Gastroesophageal sphincter (tissue), 3 donors: ENCODE results near the gene LPCAT1.

Source experiments
- CTCF ChIP-seq, 4 experiments: fragments of 200-600 bp in 2 of 4; fragments of 450-650 bp in 2 of 4; sonication (generic) in 1 of 4; IDR thresholded peaks; one replicate each; pipeline ENCODE4 v1.5.1; 2017 to 2019; ENCODE audit warnings: antibody characterized with exemption in 4 of 4, mild to moderate bottlenecking in 2 of 4, moderate library complexity in 2 of 4
- POLR2A ChIP-seq, 2 donors: fragments of 450-650 bp; IDR thresholded peaks; one replicate each; pipeline ENCODE4 v1.6.1; 2017; ENCODE audit warnings: antibody characterized with exemption in 2 of 2, mild to moderate bottlenecking in 2 of 2, moderate library complexity in 1 of 2

DNA sequence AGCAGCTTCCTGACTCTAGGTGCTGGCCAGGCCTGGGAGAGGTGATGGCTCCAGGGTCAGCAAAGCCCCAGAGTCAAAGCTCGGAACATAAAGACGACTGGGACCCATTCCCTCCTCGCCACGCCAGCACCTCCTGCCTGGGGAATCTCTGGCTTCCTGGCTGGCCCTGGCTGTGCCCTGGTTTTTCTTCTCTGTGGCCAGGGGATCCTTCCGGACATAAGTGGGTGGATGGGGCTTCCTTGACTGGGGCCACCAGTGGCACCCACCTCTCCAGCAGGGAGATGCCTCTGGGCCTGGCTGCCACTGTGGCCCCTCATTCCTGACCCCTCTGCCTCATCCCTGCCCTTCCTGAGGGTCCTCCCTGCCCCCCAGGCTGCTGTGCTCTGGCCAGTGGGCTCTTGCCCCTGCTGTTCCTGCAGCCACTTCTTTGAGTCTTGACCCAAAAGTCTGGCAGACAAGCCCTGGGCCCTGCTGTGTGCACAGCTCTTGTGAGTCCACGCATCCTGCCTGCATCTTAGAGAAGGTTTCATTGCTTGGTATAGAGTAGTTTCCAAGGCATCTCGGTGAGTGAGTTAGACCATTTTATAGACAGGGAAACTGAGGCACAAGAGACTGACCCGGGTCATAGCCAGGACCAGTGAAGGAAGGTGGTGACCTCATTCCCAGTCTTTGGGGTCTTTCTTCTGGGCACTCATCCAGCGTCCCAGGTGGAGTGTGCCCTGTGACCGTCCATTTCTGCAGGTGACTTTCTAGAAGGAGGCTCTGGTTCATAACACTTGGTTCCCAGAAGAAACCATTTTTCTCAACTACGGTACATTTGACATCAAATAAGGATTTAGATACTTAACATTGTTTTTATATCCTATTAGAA, 17.3 kb upstream of the LPCAT1 start:
- TF ChIP-seq POLR2A (IDR thresholded peaks at IDR 0.05): no peak
- TF ChIP-seq CTCF (IDR thresholded peaks at IDR 0.05): no peak
